Neuronal stem cell (in vitro differentiated cells): ENCODE data around the gene PHF21A.
A peak's percentile ranks its signal among the peaks of the same experiment; 100 is the strongest.

Source experiments
- DNase-seq: peaks from one replicate; pipeline ENCODE4 v3.0.0-alpha.2; 2013; ENCODE audit warnings: low spot score
- H2AFZ ChIP-seq: one replicate; pipeline ENCODE4 v1.6.1; 2013; ENCODE audit warnings: mild to moderate bottlenecking, low read length, inconsistent platforms
- H2AK5ac ChIP-seq: 2 replicates; pipeline ENCODE4 v1.6.1; 2013; ENCODE audit warnings: low read depth, mild to moderate bottlenecking, inconsistent platforms, low read length, moderate library complexity, mixed read lengths
- H2BK120ac ChIP-seq: 2 replicates; pipeline ENCODE4 v1.6.1; 2013; ENCODE audit warnings: low read depth, mild to moderate bottlenecking, inconsistent platforms, low read length, moderate library complexity, mixed read lengths
- H2BK12ac ChIP-seq: one replicate; pipeline ENCODE4 v1.6.1; 2013; ENCODE audit warnings: low read length, inconsistent platforms
- H2BK15ac ChIP-seq: 2 replicates; pipeline ENCODE4 v1.6.1; 2013; ENCODE audit warnings: mild to moderate bottlenecking, low read length, inconsistent platforms, mixed read lengths
- H2BK5ac ChIP-seq: one replicate; pipeline ENCODE4 v1.6.1; 2013; ENCODE audit warnings: inconsistent platforms, mild to moderate bottlenecking, low read length, moderate library complexity
- H3K14ac ChIP-seq: one replicate; pipeline ENCODE4 v1.6.1; 2013; ENCODE audit warnings: low read length, inconsistent platforms
- H3K18ac ChIP-seq: 2 replicates; pipeline ENCODE4 v1.6.1; 2013; ENCODE audit warnings: low read length, inconsistent platforms
- H3K23ac ChIP-seq: 2 replicates; pipeline ENCODE4 v1.6.1; 2013; ENCODE audit warnings: low read depth, mild to moderate bottlenecking, mixed read lengths, low read length, inconsistent platforms; ENCODE audit not compliant: poor library complexity
- H3K27ac ChIP-seq: replicated peaks from 3 replicates; pipeline ENCODE4 v1.5.1; 2013; ENCODE audit warnings: low read length, inconsistent platforms
- H3K27me3 ChIP-seq, 3 experiments: 2 replicates each; pipeline ENCODE4 v1.6.1; 2013; ENCODE audit warnings: low read length in 3 of 3, mild to moderate bottlenecking in 2 of 3, inconsistent platforms in 1 of 3, low read depth in 1 of 3, mixed read lengths in 1 of 3, moderate library complexity in 1 of 3; ENCODE audit not compliant: control insufficient read depth in 3 of 3, insufficient read depth in 3 of 3
- H3K36me3 ChIP-seq, 2 donors: replicated peaks in 1 of 2; 2 replicates each; pipeline ENCODE4 v1.6.1; 2013; ENCODE audit warnings: low read length in 2 of 2; ENCODE audit not compliant: control insufficient read depth in 2 of 2, insufficient read depth in 2 of 2
- H3K4ac ChIP-seq: 2 replicates; pipeline ENCODE4 v1.6.1; 2013; ENCODE audit warnings: inconsistent platforms, mild to moderate bottlenecking, low read length, moderate library complexity
- H3K4me1 ChIP-seq, 2 donors: 1 replicate in 1 of 2; 2 replicates in 1 of 2; pipeline ENCODE4 v1.6.1; 2013; ENCODE audit warnings: low read length in 2 of 2, low read depth in 1 of 2; ENCODE audit not compliant: control insufficient read depth in 2 of 2, insufficient read depth in 1 of 2
- H3K4me2 ChIP-seq: one replicate; pipeline ENCODE4 v1.6.1; 2013; ENCODE audit warnings: mild to moderate bottlenecking, low read length, inconsistent platforms; ENCODE audit not compliant: insufficient read depth, poor library complexity, severe bottlenecking
- H3K4me3 ChIP-seq, 2 donors: 2 replicates each; pipeline ENCODE4 v1.5.1; 2013; ENCODE audit warnings: low read length in 2 of 2, mild to moderate bottlenecking in 2 of 2, inconsistent platforms in 1 of 2, moderate library complexity in 1 of 2
- H3K79me1 ChIP-seq: one replicate; pipeline ENCODE4 v1.6.1; 2013; ENCODE audit warnings: low read depth, mild to moderate bottlenecking, inconsistent platforms, low read length, moderate library complexity
- H3K9ac ChIP-seq: one replicate; pipeline ENCODE4 v1.6.1; 2013; ENCODE audit warnings: mild to moderate bottlenecking, low read depth, low read length, inconsistent platforms; ENCODE audit not compliant: poor library complexity
- H3K9me3 ChIP-seq, 2 donors: replicated peaks in 1 of 2; 2 replicates each; pipeline versions ENCODE3 to v1.6.1; 2013; ENCODE audit warnings: low read length in 2 of 2, mild to moderate bottlenecking in 2 of 2, inconsistent platforms in 1 of 2, low read depth in 1 of 2, mixed read lengths in 1 of 2, moderate library complexity in 1 of 2; ENCODE audit not compliant: control insufficient read depth in 2 of 2, insufficient read depth in 1 of 2
- H4K8ac ChIP-seq: one replicate; pipeline ENCODE4 v1.6.1; 2013; ENCODE audit warnings: low read depth, mild to moderate bottlenecking, inconsistent platforms, low read length, moderate library complexity
- H4K91ac ChIP-seq: one replicate; pipeline ENCODE4 v1.6.1; 2013; ENCODE audit warnings: low read length, low read depth, mild to moderate bottlenecking, inconsistent platforms; ENCODE audit not compliant: poor library complexity
- WGBS, 2 donors: extraction: QIAGEN DNeasy Blood & Tissue Kit; methylation state at CpG; one replicate each; pipeline ENCODE4 v1.1.7; 2013; ENCODE audit warnings: missing lambda C conversion rate in 2 of 2, mixed read lengths in 1 of 2; ENCODE audit not compliant: insufficient read length in 2 of 2, insufficient replicate concordance in 1 of 2; ENCODE audit errors: extremely low coverage in 2 of 2; 5-methylcytosine and 5-hydroxymethylcytosine counted together

Gene PHF21A

GRCh38 chr11:45918962-45919675 is 202.1 kb downstream of the PHF21A start:
- Histone ChIP-seq H3K4me3 (peak overlapping the region; percentile 22 to 92), H3K9me3 (no peaks in the 10 kb centered on the region), H4K91ac (no peak overlapping the region), H2BK12ac (peak overlapping the region; percentile 63), H3K27ac (peak overlapping the region; percentile 9), H3K18ac (peak overlapping the region; percentile 81), H3K79me1 (peaks cover 9% of the 10 kb centered on the region), H3K23ac (no peak overlapping the region), H3K9ac (no peak overlapping the region), H3K27me3 (peaks cover 0 to 46% (median 12%) of the 10 kb centered on the region in 3 experiments), H3K36me3 (peaks cover 18 to 20% of the 10 kb centered on the region in 2 donors), H2AK5ac (peak overlapping the region; percentile 91), H3K14ac (no peak overlapping the region), H2BK15ac (peak overlapping the region; percentile 40), H2AFZ (peak overlapping the region; percentile 84), H2BK5ac (peak overlapping the region; percentile 21), H4K8ac (no peak overlapping the region), H3K4ac (no peak overlapping the region), H3K4me1 (peaks cover 18 to 27% of the 10 kb centered on the region in 2 donors), H3K4me2 (no peak overlapping the region), H2BK120ac (peak overlapping the region; percentile 64)
- no CpG with 5 or more reads among the region's 7 CpGs for WGBS, 2 donors
- no peak for DNase-seq

- H3K9me3 ChIP-seq = no peaks in the 10 kb centered on the region
- H3K27ac ChIP-seq = peak overlapping the region; percentile 98
- H2BK12ac ChIP-seq = no peak overlapping the region
- no peak overlapping the region for H2BK120ac ChIP-seq
- H4K8ac ChIP-seq = no peak overlapping the region
- peak overlapping the region; percentile 97 for H2BK5ac ChIP-seq
- H2BK15ac ChIP-seq = peak overlapping the region; percentile 99
- no peak overlapping the region for H4K91ac ChIP-seq
- H3K9ac ChIP-seq = peak overlapping the region; percentile 88
- H3K79me1 ChIP-seq = peaks cover 11% of the 10 kb centered on the region
- H2AFZ ChIP-seq = peak overlapping the region; percentile 84
- H3K36me3 ChIP-seq = peaks cover 23 to 27% of the 10 kb centered on the region in 2 donors
- peak; percentile 56 for DNase-seq
- WGBS, 2 donors = no CpG with 5 or more reads among the region's 38 CpGs
- peak overlapping the region; percentile 98 for H3K4me2 ChIP-seq
- H2AK5ac ChIP-seq = peak overlapping the region; percentile 76
- H3K4me3 ChIP-seq = peak overlapping the region; percentile 88 to 92
- H3K4me1 ChIP-seq = peaks cover 18 to 27% of the 10 kb centered on the region in 2 donors
- H3K18ac ChIP-seq = peak overlapping the region; percentile 96
- peak overlapping the region; percentile 76 for H3K23ac ChIP-seq
- H3K27me3 ChIP-seq = peaks cover 0 to 41% (median 8%) of the 10 kb centered on the region in 3 experiments
- no peak overlapping the region for H3K14ac ChIP-seq
- H3K4ac ChIP-seq = peak overlapping the region; percentile 24
Observed at GRCh38 chr11:45918331-45918941, 202.8 kb downstream of the PHF21A start.

- DNase-seq = peak; percentile 95
- Histone ChIP-seq H2BK12ac (no peak within 1 kb of the TSS), H3K4me2 (peak within 1 kb of the TSS; percentile 98), H3K4ac (peak within 1 kb of the TSS; percentile 24), H3K27me3 (peaks cover 0 to 34% (median 2%) of the 10 kb centered on the region in 3 experiments), H2BK120ac (no peak within 1 kb of the TSS), H3K79me1 (peaks cover 11% of the 10 kb centered on the region), H3K18ac (peak within 1 kb of the TSS; percentile 96), H3K4me1 (peaks cover 18 to 27% of the 10 kb centered on the region in 2 donors), H2AFZ (peak within 1 kb of the TSS; percentile 84), H2AK5ac (peak within 1 kb of the TSS; percentile 76), H4K8ac (peak within 1 kb of the TSS; percentile 74), H3K9ac (peak within 1 kb of the TSS; percentile 93), H2BK5ac (peak within 1 kb of the TSS; percentile 97), H3K14ac (peak within 1 kb of the TSS; percentile 40), H3K27ac (peak within 1 kb of the TSS; percentile 98), H2BK15ac (peak within 1 kb of the TSS; percentile 99), H4K91ac (no peak within 1 kb of the TSS), H3K9me3 (no peaks in the 10 kb centered on the region), H3K36me3 (peaks cover 27 to 33% of the 10 kb centered on the region in 2 donors), H3K23ac (peak within 1 kb of the TSS; percentile 76), H3K4me3 (peak within 1 kb of the TSS; percentile 88 to 92)
- no CpG with 5 or more reads among the region's 45 CpGs for WGBS, 2 donors
Observed at GRCh38 chr11:45917623-45918330, 203.5 kb downstream of the PHF21A start, which contains the start of gene PEX16. Gene PEX16, minus strand, starts transcription at chr11:45917877. Its CDS starts 66 bp downstream, at chr11:45917811.
